ENCODE results near the gene MTA2.
A peak's percentile ranks its signal among the peaks of the same experiment; 100 is the strongest.

The MTA2 gene

GRCh38 chr11:62556875-62557631 is 44.6 kb downstream of the MTA2 start:
- no peak overlapping the region for H2BK12ac ChIP-seq (ENCODE audit: low read length)
- H3K4me2 ChIP-seq (ENCODE audit: insufficient read depth, low read length, poor library complexity, severe bottlenecking) = no peak overlapping the region
- H3K4ac ChIP-seq (ENCODE audit: low read length) = no peak overlapping the region
- H3K36me3 ChIP-seq (replicated peaks in 1 of 2; ENCODE audit: control insufficient read depth in 2 of 2, insufficient read depth in 2 of 2, low read length in 2 of 2) = peaks cover 25 to 60% of the 10 kb centered on the region in 2 donors
- H4K91ac ChIP-seq (ENCODE audit: low read depth, low read length, poor library complexity) = no peak overlapping the region
- H3K9ac ChIP-seq (ENCODE audit: low read depth, low read length, poor library complexity) = no peak overlapping the region
- H3K4me3 ChIP-seq (ENCODE audit: low read length in 2 of 2) = no peak overlapping the region
- H3K4me1 ChIP-seq (ENCODE audit: control insufficient read depth in 2 of 2, insufficient read depth in 1 of 2, low read depth in 1 of 2, low read length in 2 of 2) = peaks cover 40 to 42% of the 10 kb centered on the region in 2 donors
- no peaks in the 10 kb centered on the region for H3K79me1 ChIP-seq (ENCODE audit: low read depth, low read length)
- H2BK15ac ChIP-seq (ENCODE audit: low read length) = peak overlapping the region; percentile 2
- no peak overlapping the region for H2AFZ ChIP-seq (ENCODE audit: low read length)
- peak overlapping the region; percentile 47 for H2AK5ac ChIP-seq (ENCODE audit: low read depth, low read length)
- peak overlapping the region; percentile 35 for H2BK5ac ChIP-seq (ENCODE audit: low read length)
- no peak for DNase-seq (ENCODE audit: low spot score)
- no peaks in the 10 kb centered on the region for H3K9me3 ChIP-seq (replicated peaks in 1 of 2; ENCODE audit: control insufficient read depth in 2 of 2, insufficient read depth in 1 of 2, low read depth in 1 of 2, low read length in 2 of 2)
- H2BK120ac ChIP-seq (ENCODE audit: low read depth, low read length) = no peak overlapping the region
- no peak overlapping the region for H3K23ac ChIP-seq (ENCODE audit: low read depth, low read length, poor library complexity)
- no peak overlapping the region for H4K8ac ChIP-seq (ENCODE audit: low read depth, low read length)
- peak overlapping the region; percentile 77 for H3K27ac ChIP-seq (replicated peaks; ENCODE audit: low read length)
- peak overlapping the region; percentile 89 for H3K18ac ChIP-seq (ENCODE audit: low read length)
- H3K27me3 ChIP-seq (ENCODE audit: control insufficient read depth in 3 of 3, insufficient read depth in 3 of 3, low read depth in 1 of 3, low read length in 3 of 3) = no peaks in the 10 kb centered on the region
- H3K14ac ChIP-seq (ENCODE audit: low read length) = no peak overlapping the region
- no CpG with 5 or more reads among the region's 3 CpGs for WGBS, 2 donors (ENCODE audit: extremely low coverage in 2 of 2, insufficient read length in 2 of 2, insufficient replicate concordance in 1 of 2)

- H3K23ac ChIP-seq (ENCODE audit: low read depth, low read length, poor library complexity) = peak overlapping the region; percentile 21
- DNase-seq (ENCODE audit: low spot score) = no peak
- H3K36me3 ChIP-seq (replicated peaks in 1 of 2; ENCODE audit: control insufficient read depth in 2 of 2, insufficient read depth in 2 of 2, low read length in 2 of 2) = peaks cover 25 to 52% of the 10 kb centered on the region in 2 donors
- H4K91ac ChIP-seq (ENCODE audit: low read depth, low read length, poor library complexity) = no peak overlapping the region
- no peaks in the 10 kb centered on the region for H3K9me3 ChIP-seq (replicated peaks in 1 of 2; ENCODE audit: control insufficient read depth in 2 of 2, insufficient read depth in 1 of 2, low read depth in 1 of 2, low read length in 2 of 2)
- H2BK15ac ChIP-seq (ENCODE audit: low read length) = peak overlapping the region; percentile 2
- peak overlapping the region; percentile 35 for H2BK5ac ChIP-seq (ENCODE audit: low read length)
- no peak overlapping the region for H4K8ac ChIP-seq (ENCODE audit: low read depth, low read length)
- H3K18ac ChIP-seq (ENCODE audit: low read length) = peak overlapping the region; percentile 89
- peaks cover 44 to 45% of the 10 kb centered on the region in 2 donors for H3K4me1 ChIP-seq (ENCODE audit: control insufficient read depth in 2 of 2, insufficient read depth in 1 of 2, low read depth in 1 of 2, low read length in 2 of 2)
- H3K79me1 ChIP-seq (ENCODE audit: low read depth, low read length) = no peaks in the 10 kb centered on the region
- H2AFZ ChIP-seq (ENCODE audit: low read length) = no peak overlapping the region
- H2BK120ac ChIP-seq (ENCODE audit: low read depth, low read length) = no peak overlapping the region
- no CpG with 5 or more reads among the region's 14 CpGs for WGBS, 2 donors (ENCODE audit: extremely low coverage in 2 of 2, insufficient read length in 2 of 2, insufficient replicate concordance in 1 of 2)
- no peaks in the 10 kb centered on the region for H3K27me3 ChIP-seq (ENCODE audit: control insufficient read depth in 3 of 3, insufficient read depth in 3 of 3, low read depth in 1 of 3, low read length in 3 of 3)
- H3K4ac ChIP-seq (ENCODE audit: low read length) = no peak overlapping the region
- H2AK5ac ChIP-seq (ENCODE audit: low read depth, low read length) = peak overlapping the region; percentile 47
- H3K4me2 ChIP-seq (ENCODE audit: insufficient read depth, low read length, poor library complexity, severe bottlenecking) = no peak overlapping the region
- H3K27ac ChIP-seq (replicated peaks; ENCODE audit: low read length) = peak overlapping the region; percentile 77
- peak overlapping the region; percentile 14 for H2BK12ac ChIP-seq (ENCODE audit: low read length)
- no peak overlapping the region for H3K4me3 ChIP-seq (ENCODE audit: low read length in 2 of 2)
- H3K9ac ChIP-seq (ENCODE audit: low read depth, low read length, poor library complexity) = no peak overlapping the region
- H3K14ac ChIP-seq (ENCODE audit: low read length) = no peak overlapping the region
Observed at GRCh38 chr11:62556108-62556874, 45.4 kb downstream of the MTA2 start.

- no peak overlapping the region for H2AK5ac ChIP-seq (ENCODE audit: low read depth, low read length)
- H3K9me3 ChIP-seq (replicated peaks in 1 of 2; ENCODE audit: control insufficient read depth in 2 of 2, insufficient read depth in 1 of 2, low read depth in 1 of 2, low read length in 2 of 2) = no peaks in the 10 kb centered on the region
- H2BK12ac ChIP-seq (ENCODE audit: low read length) = no peak overlapping the region
- no peak overlapping the region for H3K4me3 ChIP-seq (ENCODE audit: low read length in 2 of 2)
- DNase-seq (ENCODE audit: low spot score) = no peak
- no peak overlapping the region for H2BK120ac ChIP-seq (ENCODE audit: low read depth, low read length)
- H3K23ac ChIP-seq (ENCODE audit: low read depth, low read length, poor library complexity) = no peak overlapping the region
- H3K4me2 ChIP-seq (ENCODE audit: insufficient read depth, low read length, poor library complexity, severe bottlenecking) = no peak overlapping the region
- no peak overlapping the region for H3K4ac ChIP-seq (ENCODE audit: low read length)
- WGBS, 2 donors (ENCODE audit: extremely low coverage in 2 of 2, insufficient read length in 2 of 2, insufficient replicate concordance in 1 of 2) = no CpG with 5 or more reads among the region's 4 CpGs
- peaks cover 22 to 45% of the 10 kb centered on the region in 2 donors for H3K36me3 ChIP-seq (replicated peaks in 1 of 2; ENCODE audit: control insufficient read depth in 2 of 2, insufficient read depth in 2 of 2, low read length in 2 of 2)
- H3K27me3 ChIP-seq (ENCODE audit: control insufficient read depth in 3 of 3, insufficient read depth in 3 of 3, low read depth in 1 of 3, low read length in 3 of 3) = no peaks in the 10 kb centered on the region
- no peak overlapping the region for H2BK15ac ChIP-seq (ENCODE audit: low read length)
- peak overlapping the region; percentile 77 for H3K27ac ChIP-seq (replicated peaks; ENCODE audit: low read length)
- peaks cover 43 to 45% of the 10 kb centered on the region in 2 donors for H3K4me1 ChIP-seq (ENCODE audit: control insufficient read depth in 2 of 2, insufficient read depth in 1 of 2, low read depth in 1 of 2, low read length in 2 of 2)
- H3K79me1 ChIP-seq (ENCODE audit: low read depth, low read length) = no peaks in the 10 kb centered on the region
- H4K8ac ChIP-seq (ENCODE audit: low read depth, low read length) = no peak overlapping the region
- H2AFZ ChIP-seq (ENCODE audit: low read length) = no peak overlapping the region
- H3K14ac ChIP-seq (ENCODE audit: low read length) = no peak overlapping the region
- no peak overlapping the region for H4K91ac ChIP-seq (ENCODE audit: low read depth, low read length, poor library complexity)
- no peak overlapping the region for H3K18ac ChIP-seq (ENCODE audit: low read length)
- no peak overlapping the region for H3K9ac ChIP-seq (ENCODE audit: low read depth, low read length, poor library complexity)
- no peak overlapping the region for H2BK5ac ChIP-seq (ENCODE audit: low read length)
Observed at GRCh38 chr11:62555464-62556107, 46.1 kb downstream of the MTA2 start.
